ENCODE results near the gene DLG1.
"Not testable (repeated sequence)": the region's sequence is repeated elsewhere in the genome, so short reads cannot be mapped to it uniquely, and the experiment has no call there.

Gene DLG1

GRCh38 chr3:197195326-197195725, 103.1 kb downstream of the DLG1 start:
- H3K36me3 Mint-ChIP-seq = peaks cover 10% of the 10 kb centered on the region
- DNase-seq = no peak
- H3K4me1 Mint-ChIP-seq = no peaks in the 10 kb centered on the region
- no peaks in the 10 kb centered on the region for H3K27me3 Mint-ChIP-seq
- H3K4me3 Mint-ChIP-seq = no peak overlapping the region
- CTCF ChIA-PET = no interaction called here
- no peak overlapping the region for H3K27ac Mint-ChIP-seq
- no peaks in the 10 kb centered on the region for H3K9me3 Mint-ChIP-seq

- DNase-seq, H3K4me1 Mint-ChIP-seq, H3K27ac Mint-ChIP-seq, H3K4me3 Mint-ChIP-seq, H3K36me3 Mint-ChIP-seq, H3K9me3 Mint-ChIP-seq, H3K27me3 Mint-ChIP-seq, CTCF ChIA-PET: not testable (repeated sequence)
Observed at GRCh38 chr3:197193759-197194158, 104.7 kb downstream of the DLG1 start.

GRCh38 chr3:197191897-197192296, 106.5 kb downstream of the DLG1 start:
- no peak for DNase-seq
- Mint-ChIP-seq H3K4me1 (peaks cover 5% of the 10 kb centered on the region), H3K9me3 (no peaks in the 10 kb centered on the region), H3K4me3 (no peak overlapping the region), H3K27ac (no peak overlapping the region), H3K36me3 (peaks cover 10% of the 10 kb centered on the region), H3K27me3 (no peaks in the 10 kb centered on the region)
- CTCF ChIA-PET = no interaction called here

- no peak overlapping the region for H3K27ac Mint-ChIP-seq
- CTCF ChIA-PET = no interaction called here
- H3K4me3 Mint-ChIP-seq = no peak overlapping the region
Observed at GRCh38 chr3:197189623-197190022, 108.8 kb downstream of the DLG1 start.

GRCh38 chr3:197188963-197189362, 109.4 kb downstream of the DLG1 start:
- H3K4me1 Mint-ChIP-seq = peaks cover 5% of the 10 kb centered on the region
- CTCF ChIA-PET = no interaction called here
- H3K27ac Mint-ChIP-seq = no peak overlapping the region
- peaks cover 7% of the 10 kb centered on the region for H3K36me3 Mint-ChIP-seq
- H3K27me3 Mint-ChIP-seq = no peaks in the 10 kb centered on the region
- no peak for DNase-seq
- H3K4me3 Mint-ChIP-seq = no peak overlapping the region
- no peaks in the 10 kb centered on the region for H3K9me3 Mint-ChIP-seq

More at GRCh38 chr3:197189623-197190022, 108.8 kb downstream of the DLG1 start:
- Mint-ChIP-seq H3K27me3 (no peaks in the 10 kb centered on the region), H3K9me3 (no peaks in the 10 kb centered on the region), H3K36me3 (peaks cover 7% of the 10 kb centered on the region), H3K4me1 (peaks cover 5% of the 10 kb centered on the region)
- DNase-seq = no peak

GRCh38 chr3:197186887-197187588, 111.4 kb downstream of the DLG1 start:
- H3K36me3 Mint-ChIP-seq = peaks cover 5% of the 10 kb centered on the region
- H3K4me1 Mint-ChIP-seq = peaks cover 5% of the 10 kb centered on the region
- no peaks in the 10 kb centered on the region for H3K27me3 Mint-ChIP-seq
- H3K27ac Mint-ChIP-seq = no peak overlapping the region
- H3K9me3 Mint-ChIP-seq = no peaks in the 10 kb centered on the region
- CTCF ChIA-PET = interaction anchor here (0.7 to 1.5 kb wide), 11 partner anchors 10 to 315 kb away, joined by 3 to 5 read pairs (median 4); no protein-coding TSS in a partner anchor
- H3K4me3 Mint-ChIP-seq = no peak overlapping the region
- peak; percentile 27 for DNase-seq

GRCh38 chr3:197183582-197183981, 114.8 kb downstream of the DLG1 start:
- CTCF ChIA-PET = interaction anchor here (2.0 kb wide), 1 partner anchor 154 kb away, joined by 7 read pairs; the partner anchor contains the start of gene MELTF
- no peaks in the 10 kb centered on the region for H3K27me3 Mint-ChIP-seq
- no peaks in the 10 kb centered on the region for H3K4me1 Mint-ChIP-seq
- H3K36me3 Mint-ChIP-seq = peaks cover 1% of the 10 kb centered on the region
- H3K9me3 Mint-ChIP-seq = no peaks in the 10 kb centered on the region
- H3K4me3 Mint-ChIP-seq = no peak overlapping the region
- no peak overlapping the region for H3K27ac Mint-ChIP-seq
- no peak for DNase-seq

GRCh38 chr3:197181741-197182140, 116.7 kb downstream of the DLG1 start:
- Mint-ChIP-seq H3K27ac (no peak overlapping the region), H3K27me3 (no peaks in the 10 kb centered on the region), H3K4me3 (no peak overlapping the region), H3K36me3 (peaks cover 11% of the 10 kb centered on the region), H3K4me1 (no peaks in the 10 kb centered on the region), H3K9me3 (no peaks in the 10 kb centered on the region)
- CTCF ChIA-PET = no interaction called here
- no peak for DNase-seq

GRCh38 chr3:197178998-197179397, 119.4 kb downstream of the DLG1 start:
- Mint-ChIP-seq H3K36me3 (peaks cover 11% of the 10 kb centered on the region), H3K27me3 (no peaks in the 10 kb centered on the region), H3K4me3 (no peak overlapping the region), H3K27ac (no peak overlapping the region), H3K9me3 (no peaks in the 10 kb centered on the region), H3K4me1 (no peaks in the 10 kb centered on the region)
- DNase-seq = no peak
- CTCF ChIA-PET = no interaction called here

- Mint-ChIP-seq H3K27ac (no peak overlapping the region), H3K9me3 (no peaks in the 10 kb centered on the region)
Observed at GRCh38 chr3:197175503-197175902, 122.9 kb downstream of the DLG1 start.

GRCh38 chr3:197174927-197175326, 123.5 kb downstream of the DLG1 start:
- no peak overlapping the region for H3K27ac Mint-ChIP-seq

More at GRCh38 chr3:197175503-197175902, 122.9 kb downstream of the DLG1 start:
- no peaks in the 10 kb centered on the region for H3K27me3 Mint-ChIP-seq
- CTCF ChIA-PET = no interaction called here
- peaks cover 18% of the 10 kb centered on the region for H3K36me3 Mint-ChIP-seq
- no peak for DNase-seq
- no peak overlapping the region for H3K4me3 Mint-ChIP-seq
- H3K4me1 Mint-ChIP-seq = no peaks in the 10 kb centered on the region

GRCh38 chr3:197173620-197174019, 124.8 kb downstream of the DLG1 start:
- CTCF ChIA-PET = no interaction called here
- Mint-ChIP-seq H3K4me3 (no peak overlapping the region), H3K36me3 (peaks cover 19% of the 10 kb centered on the region), H3K4me1 (no peaks in the 10 kb centered on the region), H3K27me3 (no peaks in the 10 kb centered on the region), H3K27ac (no peak overlapping the region), H3K9me3 (no peaks in the 10 kb centered on the region)
- DNase-seq = no peak

More at GRCh38 chr3:197174927-197175326, 123.5 kb downstream of the DLG1 start:
- CTCF ChIA-PET = no interaction called here
- DNase-seq = no peak
- H3K36me3 Mint-ChIP-seq = peaks cover 19% of the 10 kb centered on the region
- no peak overlapping the region for H3K4me3 Mint-ChIP-seq
- H3K4me1 Mint-ChIP-seq = no peaks in the 10 kb centered on the region
- H3K27me3 Mint-ChIP-seq = no peaks in the 10 kb centered on the region
- H3K9me3 Mint-ChIP-seq = no peaks in the 10 kb centered on the region

GRCh38 chr3:197171481-197172067, 126.8 kb downstream of the DLG1 start:
- Mint-ChIP-seq H3K27me3 (no peaks in the 10 kb centered on the region), H3K9me3 (no peaks in the 10 kb centered on the region), H3K4me3 (no peak overlapping the region), H3K27ac (no peak overlapping the region), H3K36me3 (peaks cover 13% of the 10 kb centered on the region), H3K4me1 (no peaks in the 10 kb centered on the region)
- CTCF ChIA-PET = no interaction called here
- no peak for DNase-seq

- CTCF ChIA-PET = no interaction called here
- DNase-seq = no peak
Observed at GRCh38 chr3:197169028-197169427, 129.4 kb downstream of the DLG1 start.

GRCh38 chr3:197168606-197169005, 129.8 kb downstream of the DLG1 start:
- H3K36me3 Mint-ChIP-seq = peaks cover 16% of the 10 kb centered on the region
- H3K9me3 Mint-ChIP-seq = no peaks in the 10 kb centered on the region
- H3K27me3 Mint-ChIP-seq = no peaks in the 10 kb centered on the region
- no peak for DNase-seq
- CTCF ChIA-PET = no interaction called here
- no peak overlapping the region for H3K27ac Mint-ChIP-seq
- H3K4me3 Mint-ChIP-seq = no peak overlapping the region
- no peaks in the 10 kb centered on the region for H3K4me1 Mint-ChIP-seq

More at GRCh38 chr3:197169028-197169427, 129.4 kb downstream of the DLG1 start:
- Mint-ChIP-seq H3K27ac (no peak overlapping the region), H3K4me3 (no peak overlapping the region), H3K36me3 (peaks cover 16% of the 10 kb centered on the region), H3K9me3 (no peaks in the 10 kb centered on the region), H3K4me1 (no peaks in the 10 kb centered on the region), H3K27me3 (no peaks in the 10 kb centered on the region)
